CD4-positive, CD25-positive, alpha-beta regulatory T cell (primary cell): ENCODE data around the gene MGAT5. TPM values are rescaled to one million over a fixed set of nuclear protein-coding genes. Genes with fewer than 3 reads are reported as not detected.

Experiments
- ATAC-seq, 2 donors: fragments of 150-1000 bp; cut with Tn5 transposase; one replicate each; pipeline ENCODE4 v1.10.0; 2021; ENCODE audit warnings: low read depth in 2 of 2, moderate number of reproducible peaks in 2 of 2, moderate library complexity in 1 of 2
- DNase-seq, 3 donors: peaks; one replicate each; pipeline versions ENCODE4 v3.0.0 to v3.0.0-alpha.2; 2012 to 2022; ENCODE audit warnings: mixed read lengths in 1 of 3
- H3K27ac ChIP-seq: one replicate; pipeline ENCODE4 v1.7.0; 2013; ENCODE audit warnings: mild to moderate bottlenecking, low read length; ENCODE audit not compliant: insufficient read depth, poor library complexity, severe bottlenecking
- H3K27me3 ChIP-seq: one replicate; pipeline ENCODE4 v1.7.0; 2013; ENCODE audit warnings: low read length; ENCODE audit not compliant: control insufficient read depth, insufficient read depth
- H3K36me3 ChIP-seq: one replicate; pipeline ENCODE4 v1.7.0; 2013; ENCODE audit warnings: mild to moderate bottlenecking, low read length, moderate library complexity; ENCODE audit not compliant: control insufficient read depth, insufficient read depth
- H3K4me1 ChIP-seq: 2 replicates; pipeline ENCODE4 v1.7.0; 2013; ENCODE audit warnings: mild to moderate bottlenecking, low read length; ENCODE audit not compliant: insufficient read depth, control insufficient read depth, poor library complexity, severe bottlenecking
- H3K4me3 ChIP-seq: one replicate; pipeline ENCODE4 v1.7.0; 2013; ENCODE audit warnings: low read depth, mild to moderate bottlenecking, low read length, moderate library complexity
- H3K9me3 ChIP-seq, 2 experiments: 1 replicate in 1 of 2; 2 replicates in 1 of 2; pipeline ENCODE4 v1.7.0; 2013; ENCODE audit warnings: low read length in 2 of 2, mild to moderate bottlenecking in 1 of 2, moderate library complexity in 1 of 2; ENCODE audit not compliant: control insufficient read depth in 2 of 2
- H3K27ac Mint-ChIP-seq, 3 donors: one replicate each; pipeline ENCODE4 v1.8.0; 2020 to 2022; ENCODE audit warnings: mild to moderate bottlenecking in 3 of 3, mixed read lengths in 3 of 3, moderate library complexity in 2 of 3
- H3K27me3 Mint-ChIP-seq: one replicate; pipeline ENCODE4 v1.8.0; 2022; ENCODE audit warnings: mild to moderate bottlenecking, mixed read lengths
- H3K36me3 Mint-ChIP-seq: one replicate; pipeline ENCODE4 v1.8.0; 2020; ENCODE audit warnings: mixed read lengths
- H3K4me1 Mint-ChIP-seq, 4 donors: one replicate each; pipeline ENCODE4 v1.8.0; 2020 to 2022; ENCODE audit warnings: mixed read lengths in 4 of 4, mild to moderate bottlenecking in 1 of 4
- H3K4me3 Mint-ChIP-seq, 4 donors: one replicate each; pipeline ENCODE4 v1.8.0; 2020 to 2022; ENCODE audit warnings: mild to moderate bottlenecking in 4 of 4, mixed read lengths in 4 of 4, moderate library complexity in 3 of 4
- H3K9me3 Mint-ChIP-seq, 7 donors: one replicate each; pipeline ENCODE4 v1.8.0; 2020 to 2022; ENCODE audit warnings: mixed read lengths in 7 of 7, mild to moderate bottlenecking in 3 of 7, moderate library complexity in 2 of 7
- polyA plus RNA-seq, 4 donors: library from polyadenylated mRNA; unstranded; fragments of 300-500 nt; fragmentation: Illumina TruSeq; gene quantifications; one replicate each; pipeline ENCODE4 v1.2.3, GENCODE V29; 2021
- total RNA-seq: library from RNA; stranded (reverse); gene quantifications from one replicate; pipeline ENCODE4 v1.2.3, GENCODE V29; 2022

MGAT5 gene
- total and polyA plus RNA-seq, 5 donors from 2014 or later = 3.6 to 68.8 (median 6.9) TPM

DNA sequence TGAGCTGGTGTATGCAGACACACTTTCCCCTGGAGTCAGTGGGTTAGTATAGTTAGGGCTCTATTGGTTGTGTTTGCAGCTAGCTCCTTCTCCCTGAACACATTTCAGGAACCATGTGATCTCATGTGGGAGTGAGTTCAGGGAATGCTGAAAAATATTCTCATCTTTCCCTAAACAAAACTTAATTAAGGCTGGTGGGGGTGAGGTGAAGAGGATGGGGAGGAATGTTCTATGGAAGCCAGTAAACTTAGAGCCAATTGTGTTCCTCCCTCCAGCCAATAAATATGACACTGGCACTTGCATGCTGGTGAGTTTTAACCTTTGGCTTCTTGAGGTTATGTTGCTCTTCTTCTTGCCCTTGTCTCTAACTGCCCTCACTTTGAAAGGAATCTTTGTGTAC is 952 bp downstream of the MGAT5 start:
- Histone ChIP-seq H3K27me3 (no peaks in the 10 kb centered on the region), H3K36me3 (peaks cover 10% of the 10 kb centered on the region), H3K27ac (no peak overlapping the region), H3K9me3 (no peaks in the 10 kb centered on the region), H3K4me3 (no peak overlapping the region), H3K4me1 (peaks cover 54% of the 10 kb centered on the region)
- no peak for ATAC-seq
- no peaks in the 10 kb centered on the region for H3K27me3 Mint-ChIP-seq
- H3K36me3 Mint-ChIP-seq = peaks cover 34% of the 10 kb centered on the region
- H3K9me3 Mint-ChIP-seq = peaks cover 0 to 1% (median 0%) of the 10 kb centered on the region in 7 donors
- DNase-seq = no peak
- peak overlapping the region in 1 of 3 donors; percentile 36 for H3K27ac Mint-ChIP-seq
- H3K4me1 Mint-ChIP-seq = peaks cover 36 to 81% (median 60%) of the 10 kb centered on the region in 4 donors
- no peak overlapping the region for H3K4me3 Mint-ChIP-seq

DNA sequence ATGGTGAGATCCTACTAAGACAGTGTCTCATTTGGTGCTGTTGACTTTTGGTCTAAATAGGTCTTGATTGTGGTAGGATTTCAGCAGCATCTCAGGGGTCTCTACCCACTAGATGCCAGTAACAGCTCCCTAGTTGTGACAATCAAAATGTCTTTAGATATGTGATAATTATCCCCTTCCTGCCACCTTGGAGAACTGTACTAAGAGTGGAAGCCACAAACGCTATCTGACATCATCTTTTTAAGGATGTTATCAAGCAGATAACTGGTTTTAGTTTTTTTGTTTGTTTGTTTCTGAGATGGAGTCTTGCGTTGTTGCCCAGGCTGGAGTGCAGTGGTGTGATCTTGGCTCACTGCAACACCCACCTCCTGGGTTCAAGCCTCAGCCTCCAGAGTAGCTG is 3.1 kb downstream of the MGAT5 start:
- no peak for ATAC-seq
- Mint-ChIP-seq H3K36me3 (peaks cover 35% of the 10 kb centered on the region), H3K4me3 (no peak overlapping the region)

DNA sequence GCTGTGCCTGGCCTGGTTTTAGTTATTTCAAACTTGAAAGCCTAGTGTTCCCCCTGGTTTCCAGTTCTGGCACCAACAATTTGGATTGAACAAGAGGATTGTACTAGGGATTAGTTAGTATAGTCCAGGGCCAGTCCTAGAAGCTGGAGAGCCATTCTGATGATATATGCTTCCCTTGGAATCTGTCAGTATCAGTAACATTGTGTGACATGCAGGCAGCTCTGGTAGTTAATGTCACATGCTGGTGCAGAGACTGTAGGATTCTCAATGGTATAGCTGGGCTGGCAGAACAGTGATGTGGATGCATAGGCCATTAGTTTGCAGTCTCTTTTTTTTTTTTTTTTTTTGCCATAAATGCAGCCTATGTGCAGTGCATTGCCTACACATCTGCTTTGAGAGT is 3.6 kb downstream of the MGAT5 start:
- Histone ChIP-seq H3K4me3 (no peak overlapping the region), H3K4me1 (peaks cover 46% of the 10 kb centered on the region), H3K9me3 (no peaks in the 10 kb centered on the region), H3K27me3 (no peaks in the 10 kb centered on the region), H3K27ac (no peak overlapping the region), H3K36me3 (peaks cover 10% of the 10 kb centered on the region)
- H3K9me3 Mint-ChIP-seq = peaks cover 0 to 1% (median 0%) of the 10 kb centered on the region in 7 donors
- peak overlapping the region in 2 of 3 donors; percentile 32 to 86 for H3K27ac Mint-ChIP-seq
- ATAC-seq (no peak), DNase-seq (no peak)
- H3K27me3 Mint-ChIP-seq = no peaks in the 10 kb centered on the region
- H3K4me3 Mint-ChIP-seq = no peak overlapping the region
- peaks cover 30% of the 10 kb centered on the region for H3K36me3 Mint-ChIP-seq
- H3K4me1 Mint-ChIP-seq = peaks cover 19 to 84% (median 60%) of the 10 kb centered on the region in 4 donors

More for the DNA sequence above, 3.1 kb downstream of the MGAT5 start:
- no peak for DNase-seq
- no peaks in the 10 kb centered on the region for H3K9me3 ChIP-seq
- no peak overlapping the region for H3K27ac ChIP-seq
- H3K4me3 ChIP-seq = no peak overlapping the region
- H3K9me3 Mint-ChIP-seq = peaks cover 0 to 1% (median 0%) of the 10 kb centered on the region in 7 donors
- H3K4me1 ChIP-seq = peaks cover 48% of the 10 kb centered on the region
- no peaks in the 10 kb centered on the region for H3K27me3 ChIP-seq
- peak overlapping the region in 2 of 3 donors; percentile 32 to 39 for H3K27ac Mint-ChIP-seq
- no peaks in the 10 kb centered on the region for H3K27me3 Mint-ChIP-seq
- H3K36me3 ChIP-seq = peaks cover 10% of the 10 kb centered on the region
- H3K4me1 Mint-ChIP-seq = peaks cover 24 to 84% (median 64%) of the 10 kb centered on the region in 4 donors

DNA sequence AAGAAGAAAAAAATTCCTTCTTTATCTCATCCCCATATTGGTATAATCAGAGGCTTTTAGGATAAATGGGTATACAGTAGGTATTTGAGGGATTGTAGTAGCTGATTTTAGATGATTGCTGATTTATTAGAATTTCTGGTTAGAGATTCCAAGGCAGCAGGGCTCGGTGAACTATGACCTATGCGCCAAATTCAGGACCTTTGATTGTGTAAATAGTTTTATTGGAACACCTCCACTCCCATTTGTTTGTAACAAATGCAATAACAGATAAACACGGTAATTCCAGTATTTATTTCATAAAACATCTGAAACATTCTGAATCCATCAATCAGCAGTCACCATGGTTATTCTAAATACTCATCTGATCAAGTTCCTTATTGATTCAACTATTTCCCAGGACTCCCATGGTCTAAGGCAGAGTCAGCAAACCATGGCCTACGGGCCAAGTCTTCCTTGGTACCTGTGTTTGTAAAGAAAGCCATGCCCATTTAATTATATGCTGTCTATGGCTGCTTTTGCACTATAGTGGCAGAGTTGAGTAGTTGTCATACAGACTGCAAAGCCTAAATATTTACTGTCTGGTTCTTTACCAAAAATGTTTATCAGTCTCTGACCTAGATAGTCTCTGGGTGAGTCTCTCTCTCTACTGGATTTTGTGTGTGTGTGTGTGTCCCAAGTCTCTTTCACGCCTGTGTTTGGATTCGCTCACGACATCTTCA is 4.3 kb downstream of the MGAT5 start:
- peak overlapping the region; percentile 39 to 70 (median 58) for H3K4me3 Mint-ChIP-seq
- Histone ChIP-seq H3K4me3 (peak overlapping the region; percentile 45), H3K27me3 (no peaks in the 10 kb centered on the region), H3K27ac (no peak overlapping the region), H3K4me1 (peaks cover 40% of the 10 kb centered on the region), H3K36me3 (peaks cover 10% of the 10 kb centered on the region), H3K9me3 (no peaks in the 10 kb centered on the region)
- H3K36me3 Mint-ChIP-seq = peaks cover 29% of the 10 kb centered on the region
- DNase-seq (no peak), ATAC-seq (peak; percentile 4 to 29)
- peaks cover 0 to 1% (median 0%) of the 10 kb centered on the region in 7 donors for H3K9me3 Mint-ChIP-seq
- H3K27ac Mint-ChIP-seq = peak overlapping the region; percentile 51 to 86 (median 76)
- no peaks in the 10 kb centered on the region for H3K27me3 Mint-ChIP-seq
- H3K4me1 Mint-ChIP-seq = peaks cover 21 to 85% (median 61%) of the 10 kb centered on the region in 4 donors

DNA sequence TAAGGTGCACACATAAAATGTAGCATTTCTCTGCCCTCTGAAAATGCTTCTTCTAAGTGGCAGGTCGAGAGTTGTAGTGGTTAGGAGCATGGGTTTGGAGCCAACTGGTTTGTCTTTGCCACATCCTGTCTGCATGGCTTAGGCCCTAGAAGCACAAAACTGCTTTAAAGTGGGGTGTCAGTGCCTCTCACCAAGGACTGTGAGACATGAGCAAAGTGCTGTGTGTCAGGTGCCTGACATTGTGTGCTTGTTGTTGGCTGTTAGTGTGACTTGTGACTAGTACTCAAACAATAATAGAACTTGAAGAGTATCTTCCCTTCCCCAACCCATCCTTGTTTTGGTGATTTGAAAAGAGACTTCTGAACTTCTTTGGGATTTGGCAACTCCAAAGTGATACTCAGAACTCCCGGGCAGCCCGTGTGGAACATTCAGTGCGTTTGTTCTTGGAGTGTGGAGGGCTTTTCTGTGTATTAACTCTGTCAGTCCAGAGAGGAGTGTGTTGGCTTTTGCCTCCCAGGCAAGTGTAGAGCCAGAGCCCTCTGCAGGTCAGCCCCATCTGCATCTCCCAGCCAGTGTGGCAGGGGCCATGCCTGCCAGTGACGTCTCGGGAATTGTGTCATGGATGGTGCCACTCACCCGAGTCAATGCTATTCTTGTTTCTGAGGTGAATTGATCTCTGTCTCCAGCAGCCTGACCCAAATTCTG is 5.0 kb downstream of the MGAT5 start:
- Histone ChIP-seq H3K36me3 (peaks cover 10% of the 10 kb centered on the region), H3K27ac (no peak overlapping the region), H3K4me3 (peak overlapping the region; percentile 45), H3K9me3 (no peaks in the 10 kb centered on the region), H3K4me1 (peaks cover 32% of the 10 kb centered on the region), H3K27me3 (no peaks in the 10 kb centered on the region)
- peaks cover 14 to 79% (median 57%) of the 10 kb centered on the region in 4 donors for H3K4me1 Mint-ChIP-seq
- peak; percentile 97 to 98 for ATAC-seq
- peak; percentile 7 to 88 (median 65) for DNase-seq
- H3K27me3 Mint-ChIP-seq = no peaks in the 10 kb centered on the region
- peaks cover 22% of the 10 kb centered on the region for H3K36me3 Mint-ChIP-seq
- peaks cover 0 to under 1% (median 0%) of the 10 kb centered on the region in 7 donors for H3K9me3 Mint-ChIP-seq
- peak overlapping the region; percentile 39 to 70 (median 58) for H3K4me3 Mint-ChIP-seq
- peak overlapping the region; percentile 51 to 86 (median 76) for H3K27ac Mint-ChIP-seq

DNA sequence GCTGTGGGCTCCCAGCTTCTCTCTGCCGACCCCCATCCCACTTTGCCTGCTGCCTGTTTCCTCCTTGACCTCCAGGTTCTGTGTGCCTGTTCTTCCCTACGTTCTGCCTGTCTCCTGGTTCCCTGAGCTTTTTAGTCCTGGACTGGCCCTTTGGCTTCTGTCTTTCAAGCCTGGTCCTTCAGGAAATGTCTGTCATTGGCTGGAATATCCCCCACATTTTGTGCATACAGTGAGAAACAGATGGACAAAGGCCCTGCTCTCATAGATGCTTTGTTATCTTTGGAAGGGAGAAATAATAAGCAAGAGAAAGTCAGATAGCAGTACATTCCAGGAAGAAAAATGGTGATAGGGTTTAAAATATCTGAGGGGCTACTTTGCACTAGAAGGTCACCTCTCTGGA is 5.7 kb downstream of the MGAT5 start:
- peaks cover 5% of the 10 kb centered on the region for H3K36me3 ChIP-seq
- no peaks in the 10 kb centered on the region for H3K27me3 Mint-ChIP-seq
- DNase-seq (no peak), ATAC-seq (no peak)
- no peak overlapping the region for H3K27ac ChIP-seq
- peak overlapping the region in 2 of 4 donors; percentile 26 to 70 for H3K4me3 Mint-ChIP-seq
- peaks cover 15% of the 10 kb centered on the region for H3K36me3 Mint-ChIP-seq
- H3K27me3 ChIP-seq = no peaks in the 10 kb centered on the region
- H3K9me3 ChIP-seq = no peaks in the 10 kb centered on the region
- H3K9me3 Mint-ChIP-seq = no peaks in the 10 kb centered on the region
- H3K4me3 ChIP-seq = no peak overlapping the region
- H3K4me1 ChIP-seq = peaks cover 32% of the 10 kb centered on the region
- H3K27ac Mint-ChIP-seq = peak overlapping the region; percentile 51 to 95 (median 76)
- H3K4me1 Mint-ChIP-seq = peaks cover 12 to 75% (median 53%) of the 10 kb centered on the region in 4 donors

DNA sequence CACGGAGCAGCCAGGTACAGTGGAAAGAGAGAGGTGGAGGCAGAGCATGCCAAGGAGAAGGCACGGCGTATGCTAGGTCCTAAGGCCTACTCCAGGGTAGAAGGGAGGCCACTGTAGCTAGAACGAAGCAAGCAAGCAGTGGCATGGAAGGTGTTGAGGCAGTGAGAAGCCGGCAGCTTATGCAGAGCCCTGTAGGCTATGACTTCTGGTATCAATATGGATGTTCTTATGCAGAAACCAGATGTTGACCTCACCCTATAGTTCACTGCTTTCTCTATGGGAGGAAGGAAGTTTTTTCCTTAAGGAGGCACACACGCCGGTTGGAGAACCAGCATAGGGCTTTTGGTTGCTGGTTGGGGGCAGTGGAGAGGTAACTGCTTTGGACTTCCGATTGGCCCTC is 6.1 kb downstream of the MGAT5 start:
- no peaks in the 10 kb centered on the region for H3K9me3 ChIP-seq
- Mint-ChIP-seq H3K4me1 (peaks cover 12 to 74% (median 53%) of the 10 kb centered on the region in 4 donors), H3K9me3 (no peaks in the 10 kb centered on the region), H3K27me3 (no peaks in the 10 kb centered on the region), H3K4me3 (peak overlapping the region in 2 of 4 donors; percentile 26 to 62), H3K36me3 (peaks cover 11% of the 10 kb centered on the region), H3K27ac (peak overlapping the region; percentile 60 to 76 (median 65))
- DNase-seq (no peak), ATAC-seq (no peak)
- H3K4me3 ChIP-seq = no peak overlapping the region
- H3K27ac ChIP-seq = no peak overlapping the region
- peaks cover under 1% of the 10 kb centered on the region for H3K36me3 ChIP-seq
- H3K4me1 ChIP-seq = peaks cover 32% of the 10 kb centered on the region
- H3K27me3 ChIP-seq = no peaks in the 10 kb centered on the region
